AG10803 (cell line): ENCODE data around the gene CCT4.

ENCODE experiments used
- DNase-seq: peaks from one replicate; pipeline ENCODE4 v3.0.0; 2010; ENCODE audit warnings: low read depth
- H3K4me3 ChIP-seq: 2 replicates; pipeline ENCODE4 v1.5.1; 2011; ENCODE audit warnings: mild to moderate bottlenecking, low read length, control low read depth
- CTCF ChIP-seq: conservative IDR thresholded peaks from 2 replicates; pipeline ENCODE4 v1.5.1; 2011; ENCODE audit warnings: mild to moderate bottlenecking, low read length, control low read depth, inconsistent platforms

The CCT4 gene

GRCh38 chr2:61888267-61889055 lies at the start of gene CCT4:
Gene CCT4 (minus strand): TSS chr2:61888656. CDS start chr2:61888507, 149 bp downstream.
- peak within 1 kb of the TSS; percentile 81 for H3K4me3 ChIP-seq
- no peak for TF ChIP-seq CTCF
- peak; percentile 78 for DNase-seq

- H3K4me3 ChIP-seq: no peak overlapping the region
- TF ChIP-seq CTCF: no peak
- DNase-seq: no peak
These were observed 49.4 kb upstream of the CCT4 start for GRCh38 chr2:61937886-61938285.

- H3K4me3 ChIP-seq: no peak overlapping the region
- TF ChIP-seq CTCF: no peak
- no peak for DNase-seq
These were observed 48.6 kb upstream of the CCT4 start for GRCh38 chr2:61937098-61937497.

GRCh38 chr2:61928826-61929461 lies 40.5 kb upstream of the CCT4 start:
- no peak for TF ChIP-seq CTCF
- no peak overlapping the region for H3K4me3 ChIP-seq
- peak; percentile 37 for DNase-seq

GRCh38 chr2:61926531-61927477 lies 38.3 kb upstream of the CCT4 start:
- no peak for TF ChIP-seq CTCF
- no peak overlapping the region for H3K4me3 ChIP-seq
- DNase-seq: no peak

- TF ChIP-seq CTCF: no peak
- no peak overlapping the region for H3K4me3 ChIP-seq
- no peak for DNase-seq
These were observed 36.6 kb upstream of the CCT4 start for GRCh38 chr2:61924895-61925663.
